Measurements from ENCODE around the gene ZNF665.
"Not testable (repeated sequence)": the region's sequence is repeated elsewhere in the genome, so short reads cannot be mapped to it uniquely, and the experiment has no call there.

The ZNF665 gene

DNA sequence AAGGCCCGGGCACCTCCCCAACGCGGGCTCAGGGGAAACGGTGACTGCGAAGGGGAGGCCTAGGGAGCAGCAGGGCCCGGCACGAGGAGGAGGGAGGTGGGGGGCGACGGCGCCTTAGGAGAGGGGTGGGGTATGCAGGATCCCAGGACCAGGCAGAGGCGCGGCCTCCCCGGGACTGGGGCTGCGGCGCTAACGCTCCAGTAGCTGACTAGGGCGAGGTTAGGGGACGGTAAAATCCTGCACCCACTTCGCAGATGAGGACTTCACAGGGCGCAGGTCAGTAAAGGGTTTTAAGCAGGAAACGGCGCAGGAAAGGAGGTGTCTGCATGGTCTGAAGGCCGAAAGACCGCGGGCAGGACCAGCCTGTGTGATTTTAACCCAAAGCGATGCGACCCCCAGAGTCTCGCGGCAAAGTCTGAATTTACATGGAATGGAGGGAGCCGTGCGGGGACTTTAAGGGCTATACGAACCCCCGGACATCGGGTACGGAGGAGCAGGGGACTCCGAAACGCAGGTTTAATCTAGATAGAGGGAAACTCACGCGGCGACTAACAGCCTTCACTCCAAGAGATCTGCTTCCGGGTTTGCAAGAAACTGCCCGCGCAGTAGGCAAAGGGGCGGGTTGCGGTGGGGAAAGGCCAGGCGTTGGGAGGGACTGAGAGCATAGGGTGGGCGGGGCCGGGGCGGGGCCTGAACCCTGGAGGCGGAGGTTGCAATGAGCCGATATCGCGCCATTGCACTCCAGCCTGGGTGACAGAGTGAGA, at the start of gene ZNF665:
TSS of gene ZNF665 (minus strand) at position 588 of the 764 bp plus-strand sequence. CDS start 10,460 bp downstream, outside the sequence.
- DNase-seq, result peak; percentile 77

DNA sequence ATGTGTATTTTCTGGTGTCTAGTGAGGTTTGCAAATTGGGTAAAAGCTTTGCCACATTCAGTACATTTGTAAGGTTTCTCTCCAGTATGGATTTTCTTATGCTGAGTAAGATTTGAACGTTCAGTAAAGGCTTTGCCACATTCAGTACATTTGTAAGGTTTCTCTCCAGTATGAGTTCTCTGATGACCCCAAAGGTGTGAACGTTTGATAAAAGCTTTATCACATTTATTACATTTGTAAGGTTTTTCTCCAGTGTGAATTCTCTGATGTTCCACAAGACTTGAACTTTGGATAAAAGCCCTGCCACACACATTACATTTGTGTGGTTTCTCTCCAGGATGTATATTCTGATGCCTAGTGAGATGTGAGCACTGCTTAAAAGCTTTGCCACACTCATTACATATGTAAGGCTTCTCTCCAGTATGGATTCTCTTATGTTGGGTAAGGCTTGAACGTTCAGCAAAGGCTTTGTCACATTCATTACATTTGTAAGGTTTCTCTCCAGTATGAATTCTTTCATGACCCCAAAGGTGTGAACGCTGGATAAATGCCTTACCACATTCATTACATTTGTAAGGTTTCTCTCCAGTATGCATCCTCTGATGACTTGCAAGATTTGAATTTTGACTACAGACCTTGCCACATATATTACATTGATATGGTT, 44.1 kb upstream of the ZNF665 start:
- DNase-seq, result no peak

DNA sequence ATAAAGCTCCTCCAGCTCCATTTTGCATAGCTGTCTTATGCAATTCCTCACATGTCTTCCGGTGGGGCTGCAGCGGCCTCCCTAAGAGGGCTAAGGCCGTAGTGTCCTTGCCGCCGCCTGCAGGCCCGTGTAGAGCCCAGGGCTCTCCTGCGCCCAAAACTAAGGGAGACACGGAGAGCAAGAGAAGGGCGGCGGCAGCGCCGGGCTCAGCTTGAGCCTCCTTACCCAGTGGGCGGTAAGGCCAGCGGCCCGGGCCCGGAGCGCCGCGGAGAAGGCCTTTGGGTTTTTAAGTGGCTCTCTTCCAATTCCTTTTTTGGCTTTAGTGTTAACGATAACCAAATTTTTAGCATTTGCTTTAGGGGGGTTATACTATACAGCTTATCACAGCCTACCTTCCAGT, 31.4 kb upstream of the ZNF665 start:
- no peak for DNase-seq

DNA sequence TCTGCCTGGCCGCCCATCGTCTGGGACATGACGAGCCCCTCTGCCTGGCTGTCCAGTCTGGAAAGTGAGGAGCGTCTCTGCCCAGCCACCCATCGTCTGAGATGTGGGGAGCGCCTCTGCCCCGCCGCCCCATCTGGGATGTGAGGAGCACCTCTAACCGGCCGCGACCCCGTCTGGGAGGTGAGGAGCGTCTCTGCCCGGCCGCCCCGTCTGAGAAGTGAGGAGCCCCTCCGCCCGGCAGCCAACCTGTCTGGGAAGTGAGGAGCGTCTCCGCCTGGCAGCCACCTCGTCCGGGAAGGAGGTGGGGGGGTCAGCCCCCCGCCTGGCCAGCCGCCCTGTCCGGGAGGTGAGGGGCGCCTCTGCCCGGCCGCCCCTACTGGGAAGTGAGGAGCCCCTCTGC, 29.6 kb upstream of the ZNF665 start:
- DNase-seq, result not testable (repeated sequence)

DNA sequence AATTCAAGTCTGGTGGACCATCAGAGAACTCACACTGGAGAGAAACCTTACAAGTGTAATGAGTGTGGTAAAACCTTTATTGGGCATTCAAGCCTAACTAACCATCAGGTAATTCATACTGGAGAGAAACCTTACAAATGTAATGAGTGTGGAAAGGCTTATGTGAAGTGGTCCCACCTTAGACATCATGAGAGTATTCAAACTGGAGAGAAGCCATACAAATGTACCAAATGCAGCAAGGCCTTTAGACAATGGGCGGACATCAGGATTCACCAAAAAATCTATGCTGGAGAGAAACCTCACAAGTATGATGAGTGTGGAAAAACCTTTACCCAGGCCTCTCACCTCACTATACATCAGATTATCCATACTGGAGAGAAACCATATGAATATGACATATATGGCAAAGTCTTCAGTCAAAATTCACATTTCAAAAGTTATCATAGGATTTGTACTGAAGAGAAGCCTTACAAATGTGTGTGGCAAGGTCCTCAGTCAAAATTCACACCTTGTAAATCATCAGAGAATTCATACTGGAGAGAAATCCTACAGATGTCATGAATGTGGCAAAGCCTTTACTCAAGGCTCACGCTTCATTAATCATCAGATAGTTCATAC, 19.7 kb upstream of the ZNF665 start:
- DNase-seq, result no peak

DNA sequence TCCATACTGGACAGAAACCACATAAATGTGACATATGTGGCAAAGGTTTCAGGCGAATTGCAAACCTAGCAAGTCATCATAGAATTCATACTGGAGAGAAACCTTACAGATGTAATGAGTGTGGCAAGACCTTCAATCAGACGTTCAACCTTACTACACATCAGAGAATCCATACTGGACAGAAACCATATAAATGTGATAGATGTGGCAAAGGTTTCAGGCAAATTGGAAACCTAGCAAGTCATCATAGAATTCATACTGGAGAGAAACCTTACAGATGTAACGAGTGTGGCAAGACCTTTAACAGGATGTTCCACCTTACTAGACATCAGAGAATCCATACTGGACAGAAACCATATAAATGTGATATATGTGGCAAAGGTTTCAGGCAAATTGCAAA, 18.4 kb upstream of the ZNF665 start:
- DNase-seq, result not testable (repeated sequence)

DNA sequence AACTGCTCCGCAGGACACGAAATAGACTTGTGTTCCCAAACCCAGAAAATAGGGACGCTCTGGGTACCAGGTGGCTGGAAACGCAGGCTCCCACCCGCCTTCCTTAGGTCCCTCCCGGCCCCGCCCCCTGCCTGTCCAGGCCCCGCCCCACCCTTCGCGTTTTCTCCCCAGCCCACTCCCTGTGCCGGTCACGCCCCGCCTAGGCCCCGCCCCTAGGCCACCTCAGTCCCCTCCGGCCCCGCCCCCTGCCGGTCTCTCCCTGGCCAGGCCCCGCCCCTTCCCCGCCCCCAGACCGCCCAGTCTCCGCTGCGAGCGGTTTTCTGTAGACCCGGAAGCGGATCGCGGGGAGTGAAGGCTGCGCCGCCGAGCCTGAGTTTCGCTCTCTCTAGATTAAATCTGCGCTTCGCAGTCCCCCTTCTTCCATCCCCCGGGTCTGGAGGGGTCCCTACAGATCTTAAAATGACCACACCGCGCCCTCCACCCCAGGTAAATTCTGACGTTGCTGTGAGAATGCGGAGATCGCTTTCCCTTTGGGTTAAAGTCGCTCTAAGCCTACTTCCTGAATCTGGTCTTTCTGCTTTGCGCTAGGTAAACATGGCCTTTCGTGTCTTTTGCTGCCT, 3.7 kb upstream of the ZNF665 start:
- peak; percentile 68 for DNase-seq

DNA sequence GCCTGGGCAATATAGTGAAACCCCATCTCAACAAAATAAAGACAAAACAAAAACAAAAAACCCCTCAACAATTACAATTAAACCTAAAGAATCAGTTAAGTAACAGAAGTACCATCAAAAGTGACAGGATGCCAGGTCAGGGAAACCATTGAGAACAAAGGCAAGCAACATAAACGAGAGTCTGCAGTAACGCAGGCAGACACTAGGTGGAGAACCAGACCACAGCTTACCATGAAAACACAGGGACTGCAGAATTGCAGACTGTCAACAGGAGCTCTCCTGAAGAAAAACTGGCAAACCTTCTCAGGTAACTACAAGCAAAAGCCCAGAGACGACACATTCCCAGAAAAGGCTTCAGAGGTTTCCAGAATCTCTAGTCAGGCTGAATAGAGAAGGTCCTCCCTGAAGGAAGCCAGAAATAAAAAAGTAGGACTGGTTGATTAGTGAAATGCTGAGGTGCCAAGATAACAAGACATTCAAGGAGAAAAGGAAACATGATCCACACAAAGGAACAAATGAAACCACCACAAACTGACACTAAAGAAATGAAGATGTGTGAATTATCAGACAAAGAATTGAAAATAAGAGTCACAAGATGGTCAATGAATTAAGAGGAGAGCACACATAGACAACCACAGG, 2.2 kb upstream of the ZNF665 start:
- DNase-seq, result peak; percentile 71

DNA sequence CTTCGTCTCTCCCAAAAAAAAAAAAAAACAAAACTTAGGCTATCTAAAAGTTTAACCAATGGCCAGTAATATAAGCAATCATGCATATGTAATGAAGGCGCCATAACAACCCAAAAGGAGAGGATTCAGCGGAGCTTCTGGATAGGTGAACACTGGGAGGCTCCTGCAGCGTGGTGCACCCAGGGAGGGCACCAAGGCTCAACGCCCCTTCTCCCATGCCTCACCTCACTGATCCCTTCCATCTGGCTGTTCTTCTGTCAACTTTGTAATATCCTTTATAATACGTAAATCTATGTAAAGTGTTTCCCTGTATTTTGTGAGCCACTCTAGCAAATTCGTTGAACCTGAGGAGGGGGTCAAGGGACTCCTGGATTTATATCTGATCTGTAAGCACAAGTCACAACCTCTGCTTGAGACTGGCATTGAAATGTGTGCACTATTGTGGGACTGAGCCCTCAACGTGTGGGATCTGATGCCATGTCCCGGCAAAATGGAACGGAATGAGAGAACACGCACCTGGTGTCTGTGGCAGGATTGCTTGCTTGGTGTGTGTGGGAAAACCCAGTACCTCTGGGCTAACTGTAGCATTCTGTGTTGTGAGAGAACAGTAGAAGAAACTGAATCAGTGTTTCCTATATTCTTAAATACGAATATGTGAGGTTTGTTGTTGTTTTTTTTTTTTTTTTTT, 521 bp upstream of the ZNF665 start:
- DNase-seq, result no peak

DNA sequence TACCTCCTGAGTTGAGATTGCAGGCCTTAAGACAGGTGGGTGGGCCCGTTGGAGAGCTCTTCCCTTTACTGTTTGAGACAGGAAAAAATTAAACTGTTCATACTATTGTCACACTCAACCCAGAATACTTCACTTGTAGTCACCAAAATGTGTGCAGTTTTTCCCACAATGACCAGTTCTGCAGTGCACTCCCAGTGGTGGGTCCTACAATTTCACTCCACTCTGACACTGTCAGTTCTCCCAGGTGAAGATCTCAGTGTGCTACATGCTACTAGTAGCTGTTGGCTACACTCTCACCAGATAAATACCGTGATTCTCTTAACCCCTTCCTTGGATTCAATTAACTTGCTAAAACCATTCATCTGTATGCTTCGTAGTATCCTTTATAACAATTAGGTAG, 2.9 kb downstream of the ZNF665 start:
- DNase-seq, result no peak

DNA sequence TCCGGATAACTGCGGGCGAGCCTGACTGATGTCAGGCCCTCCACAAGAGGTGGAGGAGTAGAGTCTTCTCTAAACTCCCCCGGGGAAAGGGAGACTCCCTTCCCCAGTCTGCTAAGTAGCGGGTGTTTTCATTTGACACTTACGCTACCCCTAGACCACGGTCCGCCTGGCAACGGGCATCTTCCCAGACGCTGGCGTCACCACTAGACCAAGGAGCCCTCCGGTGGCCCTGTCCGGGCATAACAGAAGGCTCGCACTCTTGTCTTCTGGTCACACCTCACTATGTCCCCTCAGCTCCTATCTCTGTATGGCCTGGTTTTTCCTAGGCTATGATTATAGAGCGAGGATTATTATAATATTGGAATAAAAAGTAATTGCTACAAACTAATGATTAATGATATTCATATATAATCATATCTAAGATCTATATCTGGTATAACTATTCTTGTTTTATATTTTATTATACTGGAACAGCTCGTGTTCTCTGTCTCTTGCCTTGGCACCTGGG, 3.4 kb downstream of the ZNF665 start:
- not testable (repeated sequence) for DNase-seq

DNA sequence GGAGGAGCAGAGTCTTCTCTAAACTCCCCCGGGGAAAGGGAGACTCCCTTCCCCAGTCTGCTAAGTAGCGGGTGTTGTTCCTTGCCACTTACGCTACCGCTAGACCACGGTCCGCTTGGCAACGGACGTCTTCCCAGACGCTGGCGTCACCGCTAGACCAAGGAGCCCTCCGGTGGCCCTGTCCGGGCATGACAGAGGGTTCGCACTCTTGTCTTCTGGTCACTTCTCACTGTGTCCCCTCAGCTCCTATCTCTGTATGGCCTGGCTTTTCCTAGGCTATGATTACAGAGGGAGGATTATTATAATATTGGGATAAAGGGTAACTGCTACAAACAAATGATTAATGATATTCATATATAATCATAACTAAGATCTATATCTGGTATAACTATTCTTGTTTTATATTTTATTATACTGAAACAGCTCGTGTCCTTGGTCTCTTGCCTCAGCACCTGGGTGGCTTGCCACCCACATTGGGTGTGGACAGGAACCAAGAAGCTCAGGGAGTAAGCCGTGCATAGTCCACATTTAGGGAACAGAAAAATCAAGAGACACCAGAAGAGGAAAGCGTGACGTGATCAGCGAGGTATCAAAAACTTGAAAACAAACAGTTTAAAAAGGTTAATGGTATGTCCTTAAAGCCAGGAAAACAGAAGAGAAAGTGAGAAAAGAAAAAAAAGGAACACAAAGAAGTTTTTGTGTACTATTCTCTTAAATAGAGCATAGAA, 7.8 kb downstream of the ZNF665 start:
- not testable (repeated sequence) for DNase-seq

DNA sequence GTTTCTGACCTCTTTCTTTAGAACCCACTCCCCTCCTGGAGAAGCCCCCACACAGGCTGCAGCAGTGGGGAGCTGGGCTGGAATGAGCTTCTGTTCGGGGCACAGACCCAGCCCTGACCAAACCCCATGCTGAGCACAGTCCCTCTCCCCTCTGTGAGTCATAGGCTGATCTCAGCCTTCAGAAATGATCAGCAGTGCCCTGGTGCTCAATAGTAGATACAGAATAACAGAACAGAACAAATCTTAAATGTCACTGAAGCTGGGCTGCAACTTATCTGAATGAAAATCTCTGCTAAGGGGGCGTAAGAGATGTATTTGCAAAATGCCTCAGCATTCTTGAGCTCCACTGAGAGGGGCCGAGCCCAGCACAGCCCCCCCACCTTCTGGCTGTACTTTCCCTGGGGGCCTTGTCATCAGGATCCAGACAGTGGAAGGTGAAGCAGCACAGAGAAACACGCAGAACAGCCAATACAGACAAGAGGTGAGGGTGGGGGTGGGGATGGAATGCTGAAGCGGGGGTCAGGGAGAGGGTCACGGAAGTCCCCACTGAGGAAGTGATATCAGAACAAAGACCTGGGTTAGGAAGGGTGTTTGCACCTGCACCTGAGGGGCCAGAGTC, 9.9 kb downstream of the ZNF665 start:
- no peak for DNase-seq

DNA sequence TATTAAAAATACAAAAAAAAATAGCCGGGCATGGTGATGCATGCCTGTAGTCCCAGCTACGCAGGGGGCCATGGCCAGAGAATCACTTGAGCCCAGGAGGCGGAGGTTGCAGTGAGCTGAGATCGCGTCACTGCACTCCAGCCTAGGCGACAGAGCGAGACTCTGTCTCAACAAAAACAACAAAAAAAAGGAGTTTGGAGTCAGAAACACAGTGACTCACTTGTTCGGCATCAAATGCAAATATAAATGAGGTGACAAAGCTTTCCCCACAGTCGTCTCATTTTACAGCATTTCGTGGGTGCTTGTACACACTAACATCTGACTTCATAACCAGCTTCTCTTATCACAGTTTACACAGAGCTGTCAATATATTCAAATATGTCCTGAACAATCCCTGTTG, 11.0 kb downstream of the ZNF665 start:
- no peak for DNase-seq

DNA sequence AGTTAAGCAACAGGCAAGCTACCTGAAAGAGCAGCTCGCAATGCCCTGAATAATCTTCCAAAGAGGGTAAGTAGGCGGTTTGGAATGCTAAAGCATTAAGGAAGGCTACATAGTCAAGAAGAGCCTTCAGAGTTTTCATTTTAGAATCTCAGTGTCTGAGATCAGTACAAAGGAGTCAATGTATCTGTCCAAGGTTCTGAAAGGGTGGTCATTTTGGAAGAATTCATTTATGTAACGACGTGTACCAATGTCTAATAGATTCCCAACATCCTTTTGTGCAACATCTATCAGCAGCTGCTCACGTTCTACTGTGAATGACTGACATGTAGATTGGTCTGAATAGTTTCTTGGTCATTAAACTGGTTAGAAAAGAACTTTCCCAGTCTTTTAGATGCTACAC, 15.2 kb downstream of the ZNF665 start:
- peak; percentile 12 for DNase-seq

DNA sequence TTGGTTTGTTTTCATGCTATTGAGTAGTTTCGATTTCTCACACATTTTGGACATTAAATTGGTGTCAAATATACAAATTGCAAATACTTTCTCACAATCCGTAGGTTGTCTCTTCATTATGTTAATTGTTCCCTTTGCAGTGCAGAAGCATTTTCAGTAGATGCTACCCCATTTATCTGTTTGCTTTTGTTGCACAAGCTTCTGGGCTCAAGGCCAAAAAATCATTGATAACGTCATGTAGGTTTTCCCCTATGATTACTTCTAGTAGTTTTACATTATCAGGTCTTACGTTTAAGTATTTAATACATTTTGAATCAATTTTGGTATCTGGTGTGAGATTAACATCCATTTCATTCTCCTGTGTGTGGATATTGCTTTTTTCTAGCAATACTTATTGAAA, 20.3 kb downstream of the ZNF665 start:
- DNase-seq, result no peak

DNA sequence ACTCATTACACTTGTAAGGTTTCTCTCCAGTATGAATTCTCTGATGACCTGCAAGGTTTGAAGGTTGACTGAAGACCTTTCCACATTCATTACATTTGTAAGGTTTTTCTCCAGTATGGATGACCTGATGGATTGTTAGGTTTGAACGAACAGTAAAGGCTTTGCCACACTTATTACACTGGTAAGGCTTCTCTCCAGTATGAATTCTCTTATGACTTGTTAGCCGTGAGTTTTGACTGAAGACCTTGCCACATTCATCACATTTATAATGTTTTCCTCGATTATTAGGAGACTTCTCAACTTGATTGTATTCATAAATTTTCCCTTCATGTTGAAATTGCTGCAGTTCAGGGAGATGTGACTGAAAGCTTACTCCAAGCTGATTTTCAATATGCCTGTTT, 27.5 kb downstream of the ZNF665 start:
- DNase-seq, result no peak

DNA sequence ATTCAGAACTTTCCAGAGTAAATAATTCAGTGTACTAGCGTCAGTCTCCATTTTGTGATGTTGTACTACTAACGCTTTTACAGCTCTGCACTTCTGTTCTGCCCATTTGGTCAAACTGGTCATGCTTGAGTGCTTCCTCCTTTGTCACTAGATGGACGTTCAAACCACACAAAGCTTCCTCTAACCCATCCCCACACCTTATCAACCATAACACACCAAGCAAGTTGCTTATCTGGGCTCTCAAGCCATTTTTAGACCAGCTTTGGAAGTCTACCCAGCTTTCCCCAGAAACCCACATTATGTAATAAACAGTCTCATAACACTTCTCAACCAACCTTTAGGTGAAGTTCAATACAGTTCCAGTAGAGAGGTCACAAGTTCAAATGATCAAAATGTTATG, 32.0 kb downstream of the ZNF665 start:
- no peak for DNase-seq

DNA sequence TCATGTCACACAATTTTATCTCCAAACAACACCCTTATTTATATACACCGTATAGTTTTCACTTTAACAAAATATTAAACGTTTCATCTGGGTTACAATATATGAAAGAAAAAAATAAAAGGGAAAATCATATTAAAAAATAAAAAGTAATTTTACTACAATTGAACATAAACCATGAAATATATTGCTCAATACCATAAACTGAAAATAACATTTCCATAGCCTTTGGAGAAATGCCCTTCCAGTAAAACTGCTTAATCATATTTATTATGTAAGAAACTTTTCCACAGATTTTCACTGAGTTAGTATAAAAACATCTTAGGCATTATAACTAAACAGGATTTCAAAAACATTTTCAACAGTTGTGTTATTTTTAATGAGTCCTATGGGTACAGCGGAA, 32.8 kb downstream of the ZNF665 start:
- no peak for DNase-seq

DNA sequence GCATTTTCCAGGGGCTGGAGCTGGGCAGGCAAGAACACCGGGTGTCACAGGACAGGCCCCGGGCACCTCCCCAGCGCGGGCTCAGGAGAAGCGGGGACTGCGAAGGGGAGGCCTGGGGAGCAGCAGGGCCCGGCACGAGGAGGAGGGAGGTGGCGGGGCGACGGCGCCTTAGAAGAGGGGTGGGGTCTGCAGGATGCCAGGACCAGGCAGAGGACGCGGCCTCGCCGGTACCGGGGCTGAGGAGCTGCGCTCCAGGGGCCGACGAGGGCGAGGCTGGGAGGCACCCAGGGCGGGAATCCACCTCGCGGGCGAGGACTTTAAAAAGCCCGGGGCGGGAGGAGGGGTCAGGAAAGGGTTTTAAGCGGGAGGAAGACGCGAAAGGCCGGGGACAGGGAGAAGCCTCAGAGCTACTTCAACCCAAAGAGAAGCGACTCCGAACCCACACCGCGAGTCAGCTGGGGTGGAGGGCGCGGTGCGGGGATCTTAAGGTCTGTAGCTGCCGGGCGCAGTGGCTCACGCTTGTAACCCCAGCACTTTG, 35.0 kb downstream of the ZNF665 start:
- DNase-seq, result peak; percentile 7

DNA sequence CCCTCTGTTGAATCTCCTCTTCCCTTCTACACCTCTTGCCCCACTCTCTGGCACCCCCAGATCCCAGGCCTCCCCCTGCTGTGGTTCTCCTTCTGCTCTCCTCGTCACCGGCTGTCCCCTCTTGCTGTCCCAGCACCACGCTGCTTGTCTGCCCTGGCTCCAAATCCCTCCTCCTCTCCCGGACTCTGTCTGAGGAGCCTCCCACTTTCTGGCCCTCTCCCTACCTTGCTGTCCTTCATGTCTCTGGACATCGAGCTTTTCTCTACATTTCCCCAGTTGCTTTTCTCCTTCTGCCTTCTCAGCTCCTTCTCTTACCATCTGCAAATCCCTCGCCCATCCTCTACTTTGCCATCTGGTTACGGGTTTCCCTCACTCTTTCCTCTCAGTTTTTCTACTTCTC, 35.5 kb downstream of the ZNF665 start:
- DNase-seq, result no peak

Data from RPMI8226 (cell line).